Measurements from ENCODE around the gene CBY1. TPM values are rescaled to one million over a fixed set of nuclear protein-coding genes. Genes with fewer than 3 reads are reported as not detected.
A peak's percentile ranks its signal among the peaks of the same experiment; 100 is the strongest.
"Not testable (repeated sequence)": the region's sequence is repeated elsewhere in the genome, so short reads cannot be mapped to it uniquely, and the experiment has no call there.

The CBY1 gene
- total RNA-seq, result 36.9 TPM
- long read RNA-seq, transcript CBY1-202 (6 exons, 1,269 nt), result minor isoform, 7 of 46 reads
- long read RNA-seq, transcript CBY1-201 (5 exons, 1,133 nt), result major isoform, 21 of 46 reads
- long read RNA-seq, partial matches to known transcripts, result 4 of 46 reads
- long read RNA-seq, other reads (novel, unspliced or antisense), result 14 of 46 reads

DNA sequence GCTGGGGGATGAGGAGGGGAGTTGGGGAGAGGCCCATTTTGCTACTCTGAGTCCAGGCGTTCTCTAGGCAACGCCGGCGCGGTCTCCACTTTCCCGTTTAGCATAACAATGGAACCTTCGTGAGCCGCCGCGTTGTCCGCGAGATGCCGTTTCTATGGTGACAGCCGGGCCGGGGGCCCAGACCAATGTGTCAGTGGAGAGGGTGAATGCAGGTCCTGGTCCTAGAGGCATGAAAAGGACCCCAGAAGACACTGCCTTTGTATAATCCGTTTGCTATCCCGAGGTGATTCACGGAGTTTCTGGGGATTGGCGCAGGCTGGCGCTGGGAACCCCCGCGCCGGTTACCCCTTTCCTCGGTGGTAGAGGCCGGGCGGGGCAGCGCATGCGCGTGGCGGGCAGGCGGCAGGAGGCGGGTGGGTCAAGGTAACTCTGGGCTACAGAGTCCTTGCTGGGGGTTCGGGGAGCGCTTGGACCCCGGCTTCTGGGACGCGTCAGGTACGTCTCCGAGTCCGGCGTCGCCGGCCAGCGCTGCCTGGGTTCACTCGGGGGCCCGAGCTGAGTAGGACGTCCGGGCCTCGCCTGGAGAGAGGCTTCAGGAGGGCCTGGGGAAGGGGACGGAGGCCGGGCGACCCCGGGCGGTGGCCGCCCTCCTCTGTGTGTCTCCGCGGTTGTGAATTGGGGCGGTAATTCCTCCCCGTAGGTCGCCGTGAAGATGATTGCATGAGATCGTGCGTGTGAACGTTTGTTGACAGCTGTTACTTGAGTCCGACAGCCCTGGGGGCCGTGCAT, at the start of gene CBY1, which contains the start of gene FAM227A:
Gene CBY1 (plus strand): TSS at position 383 of the 789 bp plus-strand sequence. CDS start 11,417 bp downstream, outside the sequence.
Gene FAM227A (minus strand): TSS at position 137 of the 789 bp plus-strand sequence. CDS start 6,224 bp downstream, outside the sequence.
- DNase-seq (ENCODE audit: low spot score), result peak; percentile 94
- intact Hi-C loops (cut with DNase I), result no loop called here

DNA sequence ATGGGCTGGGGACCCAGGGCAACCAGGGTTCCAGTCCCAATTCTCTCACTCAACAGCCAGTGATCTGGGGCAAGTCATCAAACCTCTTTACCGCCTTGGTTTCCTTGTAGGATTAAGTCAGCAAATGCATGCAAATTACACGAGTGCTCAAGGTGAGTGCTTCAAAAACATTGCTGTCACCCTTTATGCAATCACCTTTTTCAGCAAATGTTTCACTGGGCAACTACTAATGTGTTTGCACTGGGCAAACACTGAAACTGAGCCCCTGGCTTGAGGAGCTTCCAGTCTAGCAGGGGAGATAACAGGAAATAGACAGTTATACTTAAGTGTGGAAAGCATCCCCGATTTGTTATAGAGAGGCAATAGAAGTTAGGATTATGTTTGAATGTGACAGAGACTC, 48.8 kb upstream of the CBY1 start:
- no peak for DNase-seq (ENCODE audit: low spot score)
- intact Hi-C loops (cut with DNase I), result no loop called here

- DNase-seq (ENCODE audit: low spot score), result peak; percentile 22
- intact Hi-C loops (cut with DNase I), result no loop called here
These were observed 47.3 kb upstream of the CBY1 start for GRCh38 chr22:38608992-38609750.

GRCh38 chr22:38610234-38610633, 46.2 kb upstream of the CBY1 start:
- intact Hi-C loops (cut with DNase I), result no loop called here

GRCh38 chr22:38611559-38611958, 44.9 kb upstream of the CBY1 start:
- DNase-seq (ENCODE audit: low spot score), result peak; percentile 47
- intact Hi-C loops (cut with DNase I), result no loop called here

More at GRCh38 chr22:38610234-38610633, 46.2 kb upstream of the CBY1 start:
- peak; percentile 3 for DNase-seq (ENCODE audit: low spot score)

DNA sequence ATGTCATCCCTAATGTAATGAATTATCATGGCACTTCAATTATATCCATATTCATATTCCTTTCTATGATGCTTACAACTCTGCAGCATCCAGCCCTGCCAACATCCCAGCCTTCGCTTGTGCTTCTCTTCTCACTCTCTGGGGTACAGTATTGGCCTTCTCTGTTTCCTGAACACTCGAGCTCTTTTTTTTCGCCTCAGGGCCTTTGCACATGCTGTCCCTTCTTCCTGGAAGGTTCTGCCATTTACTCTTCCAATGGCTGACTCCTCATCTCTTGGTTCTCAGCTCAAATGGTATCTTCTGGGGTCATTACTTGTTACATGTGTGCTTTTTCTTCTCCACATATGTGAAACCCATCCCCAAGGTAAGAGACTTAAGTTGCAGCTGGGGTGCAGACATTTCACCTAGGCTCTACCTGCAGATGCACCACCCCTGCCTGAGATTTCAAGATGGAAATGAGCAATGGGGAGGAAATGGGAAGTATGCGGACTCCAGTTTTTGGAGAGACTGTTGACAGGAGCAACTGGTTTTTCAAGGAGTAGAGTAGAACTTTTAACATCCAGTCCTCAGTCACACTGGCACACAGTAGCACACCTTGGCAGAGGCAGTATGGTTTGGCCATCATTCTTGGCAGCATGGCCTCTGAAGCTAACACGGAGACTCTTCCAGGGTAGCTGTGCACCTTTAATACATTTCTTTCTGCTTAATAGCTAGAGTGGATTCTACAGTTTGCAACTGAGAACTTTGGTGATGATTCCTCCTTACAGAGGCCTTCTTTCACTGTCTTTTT, 44.0 kb upstream of the CBY1 start:
- no peak for DNase-seq (ENCODE audit: low spot score)
- intact Hi-C loops (cut with DNase I), result no loop called here

GRCh38 chr22:38613588-38613987, 42.9 kb upstream of the CBY1 start:
- no peak for DNase-seq (ENCODE audit: low spot score)
- intact Hi-C loops (cut with DNase I), result no loop called here

DNA sequence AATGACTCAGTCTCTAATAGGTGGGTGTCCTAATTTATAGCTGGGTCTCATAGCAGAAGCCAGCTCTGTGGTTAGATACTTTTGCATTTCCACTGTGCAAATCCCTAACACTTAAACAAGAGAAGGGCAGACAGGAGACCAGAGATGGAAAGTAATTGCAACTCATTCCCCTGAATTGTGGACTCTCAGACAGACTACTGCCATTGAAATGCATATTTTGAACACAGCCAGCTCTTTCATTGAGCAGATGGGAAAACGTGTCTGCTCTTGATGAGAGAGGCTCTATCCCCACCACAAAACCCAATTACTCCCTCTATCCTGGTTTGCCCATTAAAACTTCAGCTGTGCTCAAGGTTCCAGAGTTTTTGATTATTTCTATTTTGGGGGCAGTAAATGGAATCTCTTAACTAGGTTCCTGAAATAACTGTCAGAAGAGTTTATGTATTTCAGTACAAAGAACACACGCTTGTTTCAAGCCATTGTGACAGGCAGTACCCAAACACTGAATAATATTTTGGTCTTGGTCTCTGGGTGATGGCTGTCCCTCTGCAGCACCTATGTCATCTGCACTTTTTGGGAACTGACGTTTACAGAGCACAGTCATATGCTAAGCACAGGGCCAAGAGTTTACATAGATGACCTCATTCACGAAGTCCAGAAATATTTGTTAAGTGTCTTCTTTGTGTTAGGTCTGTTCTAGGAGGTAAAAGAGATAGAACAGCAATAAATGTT, 41.9 kb upstream of the CBY1 start:
- DNase-seq (ENCODE audit: low spot score), result no peak
- intact Hi-C loops (cut with DNase I), result no loop called here

- intact Hi-C loops (cut with DNase I); DNase-seq (ENCODE audit: low spot score): not testable (repeated sequence)
These were observed 41.4 kb upstream of the CBY1 start for GRCh38 chr22:38615064-38615405.

DNA sequence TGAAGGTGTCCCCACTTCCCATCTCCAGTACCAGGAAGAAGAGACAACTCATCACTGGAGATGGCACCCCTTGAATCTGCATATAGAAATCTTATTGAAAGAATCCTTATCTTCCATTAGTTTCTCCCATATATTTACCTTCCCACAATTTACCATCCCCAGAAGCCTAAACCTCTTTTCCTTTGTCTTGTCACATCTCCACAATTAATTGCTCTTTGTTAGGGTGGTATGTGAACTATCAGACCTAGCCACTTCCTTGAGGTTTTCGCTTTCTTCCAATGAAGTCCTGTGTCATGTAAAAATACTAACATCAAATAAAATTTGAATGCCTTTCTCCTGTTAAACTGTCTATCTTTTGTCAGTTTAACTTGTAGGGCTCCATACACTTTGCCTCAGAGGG, 38.2 kb upstream of the CBY1 start:
- intact Hi-C loops (cut with DNase I), result no loop called here
- no peak for DNase-seq (ENCODE audit: low spot score)

- intact Hi-C loops (cut with DNase I), result no loop called here
- DNase-seq (ENCODE audit: low spot score), result no peak
These were observed 37.8 kb upstream of the CBY1 start for GRCh38 chr22:38618682-38619081.

- intact Hi-C loops (cut with DNase I), result no loop called here
- DNase-seq (ENCODE audit: low spot score), result peak; percentile 24
These were observed 33.1 kb upstream of the CBY1 start for GRCh38 chr22:38623351-38623750.

DNA sequence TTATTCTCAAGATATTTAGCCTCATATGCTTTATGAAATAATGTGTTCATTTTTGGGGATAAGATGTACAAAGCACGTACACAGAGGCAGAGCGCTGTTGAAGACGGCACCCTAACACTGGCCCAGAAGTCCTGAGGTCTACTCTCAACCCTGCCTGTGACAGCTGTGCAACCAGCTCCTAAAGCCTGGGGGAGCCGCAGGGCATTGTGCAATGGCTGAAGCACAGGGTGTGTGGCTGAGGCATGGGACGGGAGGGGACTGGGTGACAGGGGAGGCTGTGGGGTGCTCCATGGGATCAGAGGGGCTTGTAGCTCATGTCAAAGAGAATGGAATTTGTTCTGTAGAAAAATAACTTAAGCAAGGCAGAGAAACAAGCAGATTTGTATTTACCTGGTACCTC, 28.0 kb upstream of the CBY1 start:
- DNase-seq (ENCODE audit: low spot score), result no peak
- intact Hi-C loops (cut with DNase I), result no loop called here

DNA sequence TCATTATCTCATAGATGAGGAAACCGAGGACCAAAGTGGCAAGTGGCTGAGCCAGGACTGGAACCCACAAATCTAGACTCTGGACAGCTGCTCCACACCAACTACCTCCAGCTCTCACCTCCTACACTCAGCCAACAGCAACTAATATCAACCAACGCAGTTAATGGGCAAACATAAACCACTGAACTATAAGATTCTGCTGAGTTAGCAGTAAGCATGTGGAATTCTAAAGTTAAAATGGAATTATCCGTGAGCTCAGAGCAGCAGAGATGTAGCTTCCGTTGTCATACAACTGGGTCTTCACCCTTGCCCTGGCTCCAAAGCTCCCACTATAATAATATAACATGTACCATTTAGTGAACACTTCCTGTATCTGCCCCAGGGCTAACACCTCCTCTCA, 27.3 kb upstream of the CBY1 start:
- intact Hi-C loops (cut with DNase I), result no loop called here
- DNase-seq (ENCODE audit: low spot score), result no peak

GRCh38 chr22:38631724-38632123, 24.7 kb upstream of the CBY1 start:
- DNase-seq (ENCODE audit: low spot score), result no peak
- intact Hi-C loops (cut with DNase I), result no loop called here

DNA sequence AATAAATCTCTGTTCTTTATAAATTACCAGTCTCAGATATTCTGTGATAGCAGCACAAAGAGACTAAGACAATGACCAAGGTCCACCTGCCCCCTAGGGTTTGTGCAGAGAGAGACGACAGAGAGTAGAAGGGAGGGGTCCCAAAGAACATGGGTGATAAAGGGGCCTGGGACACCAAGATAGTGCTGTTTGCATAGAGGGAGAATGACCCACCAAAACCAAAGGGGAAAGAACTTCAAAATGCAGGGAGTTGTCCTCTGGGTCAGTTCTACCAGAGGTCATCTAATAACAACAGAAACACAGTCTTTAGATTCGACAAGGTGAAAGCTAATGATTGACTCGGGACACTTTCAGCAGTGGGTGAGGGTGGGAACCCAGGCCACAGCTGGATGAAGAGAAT, 23.9 kb upstream of the CBY1 start:
- no peak for DNase-seq (ENCODE audit: low spot score)
- intact Hi-C loops (cut with DNase I), result no loop called here

DNA sequence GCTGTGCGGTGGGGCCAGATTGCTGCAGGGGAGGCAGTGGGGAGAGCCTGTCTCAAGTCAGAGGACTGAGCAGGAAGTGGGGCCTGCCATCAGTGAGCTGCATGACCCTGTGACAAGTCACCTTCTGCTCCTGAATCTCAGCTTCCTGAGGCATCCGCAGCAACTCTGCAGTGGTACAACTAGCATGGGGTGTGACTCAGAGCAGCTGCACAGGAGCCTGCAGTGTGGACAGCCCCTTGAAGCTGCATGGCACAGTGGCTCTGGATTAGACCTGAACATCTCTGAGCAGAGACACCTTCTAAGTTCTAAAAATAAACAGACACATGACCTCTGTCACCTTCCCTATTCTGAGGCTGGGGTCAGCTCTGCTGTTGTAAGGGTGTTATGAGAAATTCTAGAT, 18.2 kb upstream of the CBY1 start:
- no peak for DNase-seq (ENCODE audit: low spot score)
- intact Hi-C loops (cut with DNase I), result no loop called here

- intact Hi-C loops (cut with DNase I), result no loop called here
- no peak for DNase-seq (ENCODE audit: low spot score)
These were observed 17.7 kb upstream of the CBY1 start for GRCh38 chr22:38638728-38639127.

DNA sequence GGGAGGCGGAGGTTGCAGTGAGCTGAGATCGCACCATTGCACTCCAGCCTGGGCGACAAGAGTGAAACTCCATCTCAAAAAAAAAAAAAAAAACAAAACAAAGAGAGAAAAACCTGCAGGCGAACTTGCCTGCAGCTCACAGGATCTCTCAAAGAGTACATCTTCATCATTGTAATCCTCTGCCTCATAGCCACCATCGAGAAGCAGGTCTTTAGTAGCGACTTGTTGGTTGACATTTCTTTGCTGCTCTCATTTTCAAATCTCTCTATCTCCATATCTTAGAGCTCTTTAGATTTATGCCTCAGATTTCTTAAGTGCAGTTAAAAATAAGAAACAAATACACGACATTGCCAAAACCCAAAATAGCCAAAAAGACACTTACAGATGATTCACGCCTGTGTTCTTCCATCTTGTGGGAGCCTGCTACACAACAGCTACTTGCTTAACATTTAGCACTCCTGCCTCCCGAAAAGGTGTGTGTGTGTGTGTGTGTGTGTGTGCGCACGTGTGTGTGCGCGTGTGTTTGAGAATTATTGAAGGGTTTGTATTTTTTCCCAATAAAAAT, 14.9 kb upstream of the CBY1 start:
- intact Hi-C loops (cut with DNase I), result no loop called here
- no peak for DNase-seq (ENCODE audit: low spot score)

Data from cardiac septum (tissue), 1 donor.